ENCODE measurements around the gene APLNR. TPM values are rescaled to one million over a fixed set of nuclear protein-coding genes. Genes with fewer than 3 reads are reported as not detected.
A peak's percentile ranks its signal among the peaks of the same experiment; 100 is the strongest.

The APLNR gene
- polyA plus RNA-seq, 1 donor, result 88.7 TPM

DNA sequence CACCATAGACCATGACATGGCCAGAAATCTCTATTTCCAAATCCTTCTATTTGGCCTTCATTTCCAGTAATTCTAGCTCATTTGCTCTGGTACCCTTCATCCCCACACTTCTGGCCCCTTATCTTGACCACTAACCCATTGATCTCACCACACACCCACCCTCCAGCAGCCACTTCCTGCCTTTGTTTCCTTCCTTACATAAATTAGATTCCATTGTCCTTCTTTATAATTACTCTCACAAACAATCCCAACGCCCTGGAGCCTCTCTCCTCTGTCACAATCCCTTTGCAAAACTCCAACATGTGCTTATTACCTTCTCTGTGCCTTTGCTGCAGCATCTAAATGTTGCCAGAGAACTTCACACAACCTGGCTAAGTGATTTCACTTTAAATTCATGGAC, 14.8 kb downstream of the APLNR start:
- DNase-seq, result no peak

GRCh38 chr11:57219021-57219627, 17.9 kb downstream of the APLNR start:
- no peak for DNase-seq

- DNase-seq, result no peak
Observed at GRCh38 chr11:57217053-57217452, 20.0 kb downstream of the APLNR start.

- no peak for DNase-seq
Observed at GRCh38 chr11:57216463-57216862, 20.6 kb downstream of the APLNR start.

- peak; percentile 19 for DNase-seq
Observed at GRCh38 chr11:57214494-57214893, 22.6 kb downstream of the APLNR start.

GRCh38 chr11:57214098-57214417, 23.0 kb downstream of the APLNR start:
- peak; percentile 15 for DNase-seq

- DNase-seq, result peak; percentile 81
Observed at GRCh38 chr11:57213342-57214097, 23.5 kb downstream of the APLNR start.

DNA sequence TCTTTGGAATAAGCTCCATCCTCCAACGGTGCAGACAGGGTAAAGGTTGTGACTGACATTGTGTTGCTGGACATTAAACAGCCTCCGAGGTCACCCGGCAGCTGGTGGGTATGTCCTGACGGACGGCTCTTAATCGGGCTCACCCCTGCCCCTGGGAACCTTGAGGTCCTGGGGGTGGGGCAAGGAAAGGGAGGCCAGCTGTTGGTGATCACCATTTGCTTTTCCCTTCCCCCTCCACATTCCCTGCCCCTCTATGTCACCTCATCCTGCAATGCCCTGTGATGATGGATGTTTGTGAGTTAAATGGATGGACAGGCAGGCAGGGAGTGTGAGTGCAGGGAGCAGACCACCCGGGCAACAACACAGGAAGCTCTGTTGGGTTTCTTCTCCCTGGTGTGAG, 26.3 kb downstream of the APLNR start:
- DNase-seq, result peak; percentile 25

GRCh38 chr11:57207168-57207567, 29.9 kb downstream of the APLNR start:
- DNase-seq, result no peak

DNA sequence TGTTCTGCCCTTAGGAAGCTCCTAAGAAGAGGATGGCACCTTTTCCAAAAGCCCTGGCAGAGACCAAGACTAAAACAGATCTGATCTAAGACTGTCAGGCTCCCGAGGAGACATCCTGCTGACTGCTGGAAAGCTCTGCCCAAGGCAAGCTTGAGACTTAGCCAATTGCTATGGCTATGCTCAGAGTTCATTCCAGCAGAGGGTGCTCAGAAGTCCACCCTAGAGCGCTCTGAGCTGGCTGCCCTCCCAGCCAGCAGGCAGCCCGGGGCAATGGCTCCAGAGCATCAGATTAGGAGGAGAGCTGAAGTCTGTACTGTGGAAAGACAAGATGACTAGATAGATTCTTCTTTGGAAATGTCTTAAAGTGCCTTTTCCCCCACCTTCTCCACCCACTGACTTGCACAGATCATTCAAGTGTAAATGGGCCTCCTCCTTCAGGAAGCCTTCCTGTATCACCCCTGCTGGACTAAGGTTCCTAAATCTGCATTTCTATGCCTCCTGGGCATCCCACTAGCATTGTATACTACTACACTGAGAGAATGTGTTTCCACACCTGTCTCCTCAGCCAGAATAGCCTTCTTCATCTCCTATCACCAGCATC, 31.9 kb downstream of the APLNR start:
- DNase-seq, result no peak

GRCh38 chr11:57203882-57204480, 33.1 kb downstream of the APLNR start:
- no peak for DNase-seq

GRCh38 chr11:57203359-57203758, 33.7 kb downstream of the APLNR start:
- DNase-seq, result peak; percentile 40

GRCh38 chr11:57202281-57202680, 34.8 kb downstream of the APLNR start:
- no peak for DNase-seq

DNA sequence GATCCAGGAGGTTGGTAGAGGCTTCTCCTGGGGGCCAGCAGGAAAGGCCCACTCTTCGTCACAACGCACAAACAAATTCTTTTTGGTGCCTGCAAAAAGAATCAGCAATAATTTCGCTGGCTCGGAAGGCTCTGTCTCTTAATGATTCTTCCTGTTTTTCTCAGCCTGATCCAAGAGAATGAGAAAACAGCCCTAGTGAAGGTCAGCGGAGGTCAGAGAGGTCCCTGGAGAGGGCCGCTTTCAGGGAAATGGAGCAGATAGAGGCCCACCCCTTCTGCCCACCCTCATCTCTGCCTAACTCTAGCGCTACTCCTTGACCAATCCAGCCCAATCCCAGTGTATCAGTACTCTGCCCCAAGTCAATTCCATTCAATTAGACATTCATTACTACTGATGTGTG, 36.1 kb downstream of the APLNR start:
- no peak for DNase-seq

- DNase-seq, result no peak
Observed at GRCh38 chr11:57199330-57199729, 37.7 kb downstream of the APLNR start.

- DNase-seq, result no peak
Observed at GRCh38 chr11:57197762-57198161, 39.3 kb downstream of the APLNR start.

DNA sequence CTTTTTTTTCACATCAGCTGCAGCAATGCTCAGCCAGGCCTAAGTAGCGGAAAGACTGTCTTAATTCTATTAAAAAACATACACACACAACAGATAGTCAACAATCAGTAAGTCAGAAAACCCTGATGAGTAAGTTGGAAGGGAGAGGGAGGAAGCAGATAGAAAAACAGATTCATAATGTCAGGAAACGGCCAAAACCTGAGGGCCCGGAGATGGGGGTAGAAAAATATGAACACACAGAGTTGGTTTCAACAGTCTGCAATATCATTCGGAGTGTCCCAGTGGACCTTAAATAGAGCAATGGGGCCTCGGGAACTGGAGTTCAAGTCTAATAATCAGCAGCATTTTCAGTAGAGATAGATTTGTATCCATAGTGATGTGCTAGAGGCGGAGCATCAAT, 40.5 kb downstream of the APLNR start:
- DNase-seq, result no peak

GRCh38 chr11:57192316-57192715, 44.7 kb downstream of the APLNR start:
- DNase-seq, result no peak

DNA sequence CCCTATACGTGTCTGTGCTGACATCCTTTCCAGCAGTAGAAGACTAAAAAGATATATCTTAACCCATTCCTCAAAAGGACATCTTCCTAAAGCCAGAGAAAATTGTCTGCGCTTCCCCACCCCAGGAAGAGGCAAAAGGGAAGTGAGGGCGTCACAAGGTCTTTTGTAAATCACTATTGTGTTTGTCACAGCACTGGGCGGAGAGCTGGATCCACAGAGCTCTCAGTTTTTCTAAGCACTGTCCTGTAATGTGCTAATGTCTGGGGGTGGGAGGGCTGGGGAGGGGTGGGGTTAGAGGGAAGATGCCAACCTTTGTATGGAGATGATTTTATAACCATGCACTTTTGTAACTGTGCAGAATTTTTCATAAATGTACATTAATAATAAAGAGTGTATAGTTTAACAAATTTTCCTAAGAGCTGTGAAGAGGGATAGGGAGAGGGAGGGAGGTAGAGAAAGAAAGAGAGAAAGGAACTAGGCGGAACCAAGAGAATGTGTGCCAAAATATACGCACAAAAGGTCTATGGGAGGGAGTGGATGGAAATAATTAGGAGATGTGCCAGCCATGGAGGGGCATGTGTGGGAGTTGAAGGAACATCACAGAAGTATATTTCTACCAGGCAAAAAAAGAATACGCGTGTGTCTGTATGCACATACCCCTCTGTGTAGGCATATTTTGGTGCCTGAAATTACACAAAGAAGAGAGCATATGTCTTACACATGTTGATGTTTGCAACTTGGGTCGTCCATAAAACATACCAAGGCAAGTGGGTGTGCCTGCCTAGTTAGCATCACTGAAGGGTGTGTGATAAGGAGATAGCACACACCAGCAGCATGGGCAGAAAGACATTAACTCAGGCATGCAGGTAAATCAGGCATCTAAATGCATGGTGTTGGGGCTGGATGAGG, 45.5 kb downstream of the APLNR start:
- DNase-seq, result no peak

DNA sequence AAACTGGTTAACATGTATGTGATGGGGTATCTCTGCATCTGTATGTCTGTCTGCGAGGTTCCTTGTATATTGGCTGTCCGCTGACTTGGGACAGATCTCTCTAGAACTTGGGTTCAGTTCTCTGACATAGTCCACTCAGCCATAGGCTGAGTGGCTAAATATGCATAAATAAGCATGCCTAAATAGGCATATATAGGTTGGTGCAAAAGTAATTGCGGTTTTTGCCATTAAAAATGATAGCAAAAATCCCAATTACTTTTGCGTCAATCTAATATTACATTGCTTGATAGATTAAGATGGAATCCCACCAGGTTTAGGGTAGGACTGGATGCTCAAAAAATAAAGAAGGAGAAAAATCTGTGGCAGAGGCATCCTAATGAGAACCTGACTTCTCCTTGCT, 46.5 kb downstream of the APLNR start:
- no peak for DNase-seq
